PC-3 (cell line): Measurements from ENCODE around the gene GULP1. TPM values are rescaled to one million over a fixed set of nuclear protein-coding genes. Genes with fewer than 3 reads are reported as not detected.

Experiments used
- ATAC-seq: fragments of 200-7000 bp; cut with Tn5 transposase; 2 replicates; pipeline ENCODE4 v1.9.1; 2020; ENCODE audit warnings: mild to moderate bottlenecking, moderate library complexity
- BruUV-seq: library from RNA; stranded (reverse); fragments of 400-500 nt; replicated peaks from 2 replicates; lab custom pipeline; 2021; lab: Mats Ljungman, UMichigan
- CTCF ChIA-PET: fragments of 300-600 bp; sonication (Branson Sonifier 250); formaldehyde crosslinking; loops from one replicate; lab custom pipeline; 2022; ENCODE audit warnings: antibody characterized with exemption; lab: Charles Lee
- POLR2A ChIA-PET: fragments of 300-600 bp; sonication (Branson Sonifier 250); formaldehyde crosslinking; loops from one replicate; lab custom pipeline; 2022; ENCODE audit warnings: antibody characterized with exemption; ENCODE audit not compliant: unreplicated experiment; lab: Charles Lee
- DNase-seq: peaks from one replicate; pipeline ENCODE4 v3.0.0-alpha.2; 2015
- H2AFZ ChIP-seq: fragments of 300-600 bp; sonication (generic); 2 replicates; pipeline ENCODE4 v1.6.0; 2016; ENCODE audit warnings: antibody characterized with exemption, low read length
- H3F3A ChIP-seq: fragments of 300-600 bp; sonication (generic); one replicate; pipeline ENCODE4 v1.6.0; 2017; ENCODE audit warnings: antibody characterized with exemption, low read length, control low read depth, mild to moderate bottlenecking; ENCODE audit not compliant: unreplicated experiment
- H3K27ac ChIP-seq: fragments of 300-600 bp; sonication (generic); 2 replicates; pipeline ENCODE4 v1.5.1; 2016; ENCODE audit warnings: mild to moderate bottlenecking, low read length
- H3K27me3 ChIP-seq: fragments of 300-600 bp; sonication (generic); 2 replicates; pipeline ENCODE4 v1.6.1; 2016; ENCODE audit warnings: low read length, mixed read lengths
- H3K36me3 ChIP-seq: fragments of 300-600 bp; sonication (generic); 2 replicates; pipeline ENCODE4 v1.6.1; 2016; ENCODE audit warnings: low read depth, mixed run types, low read length, mixed read lengths
- H3K4me1 ChIP-seq: fragments of 300-600 bp; sonication (generic); 2 replicates; pipeline ENCODE4 v1.5.1; 2016; ENCODE audit warnings: low read length; ENCODE audit not compliant: insufficient read depth
- H3K4me2 ChIP-seq: fragments of 300-600 bp; sonication (generic); 2 replicates; pipeline ENCODE4 v1.6.0; 2016; ENCODE audit warnings: low read length
- H3K4me3 ChIP-seq: fragments of 300-600 bp; sonication (generic); 2 replicates; pipeline ENCODE4 v1.5.1; 2016; ENCODE audit warnings: mild to moderate bottlenecking, low read length, mixed read lengths
- H3K79me2 ChIP-seq: fragments of 300-600 bp; sonication (generic); 2 replicates; pipeline ENCODE4 v1.6.1; 2017; ENCODE audit warnings: low read length, mixed read lengths
- H3K9ac ChIP-seq: fragments of 300-600 bp; sonication (generic); 2 replicates; pipeline ENCODE4 v1.6.0; 2016; ENCODE audit warnings: mild to moderate bottlenecking, low read length
- H3K9me2 ChIP-seq: fragments of 300-600 bp; sonication (generic); replicated peaks from 2 replicates; pipeline ENCODE4 v1.6.1; 2016; ENCODE audit warnings: mixed run types, low read length, mixed read lengths
- H3K9me3 ChIP-seq: fragments of 300-600 bp; sonication (generic); 2 replicates; pipeline ENCODE4 v1.6.1; 2016; ENCODE audit warnings: low read length, mixed read lengths
- H4K20me1 ChIP-seq: fragments of 300-600 bp; sonication (generic); 2 replicates; pipeline ENCODE4 v1.6.1; 2016; ENCODE audit warnings: low read length, mixed read lengths
- CTCF ChIP-seq: fragments of 300-600 bp; sonication (generic); conservative IDR thresholded peaks from 2 replicates; pipeline ENCODE4 v1.5.1; 2017; ENCODE audit warnings: antibody characterized with exemption, low read depth, mild to moderate bottlenecking, low read length
- EZH2 ChIP-seq: fragments of 300-600 bp; sonication (generic); IDR thresholded peaks from one replicate; pipeline ENCODE4 v1.6.1; 2017; ENCODE audit warnings: antibody characterized with exemption, mild to moderate bottlenecking, low read length; ENCODE audit not compliant: unreplicated experiment
- EZH2phosphoT487 ChIP-seq: fragments of 300-600 bp; sonication (generic); IDR thresholded peaks from 2 replicates; pipeline ENCODE4 v1.6.1; 2018; ENCODE audit warnings: mild to moderate bottlenecking, antibody characterized with exemption, low read length, borderline replicate concordance
- intact Hi-C: fragments of 100-400 bp; cut with micrococcal nuclease; formaldehyde crosslinking; loops from 2 replicates; pipeline ENCODE4 v1.9.0; 2023
- total RNA-seq: library from RNA; depleted of rRNA; stranded (reverse); fragments of >200 nt; gene quantifications from 2 replicates; pipeline ENCODE4 v1.2.3, GENCODE V29; 2014

GULP1 gene
- total RNA-seq, 1 experiment from 2014 or later = 25.5 TPM

GRCh38 chr2:188526701-188527100, 235.0 kb downstream of the GULP1 start:
- H3K36me3 ChIP-seq = no peaks in the 10 kb centered on the region
- intact Hi-C loops = loop anchor here (10.0 kb wide), 1 partner anchor 128 kb away; no protein-coding TSS in a partner anchor
- no peaks in the 10 kb centered on the region for H3K9me2 ChIP-seq
- peaks cover 5% of the 10 kb centered on the region; the same call in 1 of the 2 replicates for H3K4me1 ChIP-seq
- no peaks in the 10 kb centered on the region for H3K9me3 ChIP-seq
- H3K27ac ChIP-seq = no peak overlapping the region
- DNase-seq = no peak
- TF ChIP-seq EZH2 (no peak), CTCF (no peak), EZH2phosphoT487 (no peak)
- H3K4me3 ChIP-seq = no peak overlapping the region
- H3K9ac ChIP-seq = no peak overlapping the region
- ATAC-seq = no peak
- H2AFZ ChIP-seq = no peak overlapping the region
- H3K79me2 ChIP-seq = no peaks in the 10 kb centered on the region
- H3K27me3 ChIP-seq = no peaks in the 10 kb centered on the region
- no TSS peak for BruUV-seq
- H3F3A ChIP-seq = no peaks in the 10 kb centered on the region
- ChIA-PET POLR2A (no interaction called here), CTCF (no interaction called here)
- no peaks in the 10 kb centered on the region for H4K20me1 ChIP-seq
- no peak overlapping the region for H3K4me2 ChIP-seq

GRCh38 chr2:188527141-188527540, 235.5 kb downstream of the GULP1 start:
- no peak overlapping the region for H3K27ac ChIP-seq
- CTCF ChIA-PET = no interaction called here
- ATAC-seq (no peak), DNase-seq (no peak)
- H3K9me2 ChIP-seq = no peaks in the 10 kb centered on the region
- H3K27me3 ChIP-seq = no peaks in the 10 kb centered on the region
- BruUV-seq = no TSS peak
- H3K79me2 ChIP-seq = no peaks in the 10 kb centered on the region
- POLR2A ChIA-PET = no interaction called here
- no peak overlapping the region for H3K9ac ChIP-seq
- H4K20me1 ChIP-seq = no peaks in the 10 kb centered on the region
- peaks cover 5% of the 10 kb centered on the region; the same call in 1 of the 2 replicates for H3K4me1 ChIP-seq
- no peak overlapping the region for H3K4me3 ChIP-seq
- no peaks in the 10 kb centered on the region for H3F3A ChIP-seq
- no peak overlapping the region for H2AFZ ChIP-seq
- intact Hi-C loops = loop anchor here (10.0 kb wide), 1 partner anchor 128 kb away; no protein-coding TSS in a partner anchor
- no peak for TF ChIP-seq EZH2phosphoT487
- no peak for TF ChIP-seq CTCF
- no peak for TF ChIP-seq EZH2
- no peaks in the 10 kb centered on the region for H3K9me3 ChIP-seq
- no peak overlapping the region for H3K4me2 ChIP-seq
- no peaks in the 10 kb centered on the region for H3K36me3 ChIP-seq

- Histone ChIP-seq H2AFZ (no peak overlapping the region), H3K27ac (no peak overlapping the region), H3K9ac (no peak overlapping the region), H3K9me3 (no peaks in the 10 kb centered on the region), H3F3A (no peaks in the 10 kb centered on the region), H3K4me1 (peaks cover 5% of the 10 kb centered on the region; the same call in 1 of the 2 replicates), H3K27me3 (no peaks in the 10 kb centered on the region), H4K20me1 (no peaks in the 10 kb centered on the region), H3K36me3 (no peaks in the 10 kb centered on the region), H3K79me2 (no peaks in the 10 kb centered on the region), H3K4me3 (no peak overlapping the region), H3K9me2 (no peaks in the 10 kb centered on the region), H3K4me2 (no peak overlapping the region)
- intact Hi-C loops = loop anchor here (10.0 kb wide), 1 partner anchor 127 kb away; no protein-coding TSS in a partner anchor
- DNase-seq (no peak), ATAC-seq (no peak)
- CTCF ChIA-PET = interaction anchor here (0.6 kb wide), 1 partner anchor 108 kb away, joined by 4 read pairs; no protein-coding TSS in a partner anchor
- no TSS peak for BruUV-seq
- POLR2A ChIA-PET = no interaction called here
- TF ChIP-seq EZH2phosphoT487 (no peak), CTCF (no peak), EZH2 (no peak)
These were observed 235.9 kb downstream of the GULP1 start for GRCh38 chr2:188527581-188527993.
